Retinal pigment epithelial cell (primary cell): Measurements from ENCODE around the gene SRGAP3.

Experiments used
- DNase-seq: peaks from one replicate; pipeline ENCODE4 v3.0.0-alpha.2; 2010; ENCODE audit warnings: low read depth
- H3K4me3 ChIP-seq: 2 replicates; pipeline ENCODE4 v1.5.1; 2011; ENCODE audit warnings: mild to moderate bottlenecking, low read length, control low read depth, moderate library complexity
- CTCF ChIP-seq: conservative IDR thresholded peaks from 2 replicates; pipeline ENCODE4 v1.5.1; 2011; ENCODE audit warnings: low read depth, low read length, control low read depth, inconsistent platforms

SRGAP3 gene

GRCh38 chr3:9218514-9218846 lies 31.0 kb downstream of the SRGAP3 start:
- H3K4me3 ChIP-seq = no peak overlapping the region
- DNase-seq = no peak
- no peak for TF ChIP-seq CTCF

GRCh38 chr3:9217784-9218513 lies 31.5 kb downstream of the SRGAP3 start:
- no peak for DNase-seq
- TF ChIP-seq CTCF = no peak
- H3K4me3 ChIP-seq = no peak overlapping the region

GRCh38 chr3:9216736-9217135 lies 32.7 kb downstream of the SRGAP3 start:
- no peak for DNase-seq
- no peak overlapping the region for H3K4me3 ChIP-seq
- TF ChIP-seq CTCF = no peak

GRCh38 chr3:9214599-9214998 lies 34.8 kb downstream of the SRGAP3 start:
- no peak overlapping the region for H3K4me3 ChIP-seq
- no peak for DNase-seq
- no peak for TF ChIP-seq CTCF

- DNase-seq = no peak
- TF ChIP-seq CTCF = no peak
- H3K4me3 ChIP-seq = no peak overlapping the region
Measured at GRCh38 chr3:9214185-9214584, 35.3 kb downstream of the SRGAP3 start.

GRCh38 chr3:9213019-9213634 lies 36.3 kb downstream of the SRGAP3 start:
- no peak for TF ChIP-seq CTCF
- no peak overlapping the region for H3K4me3 ChIP-seq
- no peak for DNase-seq
